ENCODE results near the gene YKT6.

The YKT6 gene

GRCh38 chr7:44220358-44221112, 19.8 kb downstream of the YKT6 start:
- no peak for DNase-seq (ENCODE audit: low spot score)
- no peak for TF ChIP-seq CTCF (IDR thresholded peaks at IDR 0.05; ENCODE audit: borderline replicate concordance, control extremely low read depth, extremely low read depth, insufficient read depth, missing control alignments)
- in situ Hi-C loops (cut with MboI; ENCODE audit: low sequenced_read_pairs, unreplicated experiment): no loop called here

GRCh38 chr7:44221231-44221791, 20.5 kb downstream of the YKT6 start:
- TF ChIP-seq CTCF (IDR thresholded peaks at IDR 0.05; ENCODE audit: borderline replicate concordance, control extremely low read depth, extremely low read depth, insufficient read depth, missing control alignments): no peak
- in situ Hi-C loops (cut with MboI; ENCODE audit: low sequenced_read_pairs, unreplicated experiment): no loop called here
- DNase-seq (ENCODE audit: low spot score): no peak

- in situ Hi-C loops (cut with MboI; ENCODE audit: low sequenced_read_pairs, unreplicated experiment): no loop called here
- TF ChIP-seq CTCF (IDR thresholded peaks at IDR 0.05; ENCODE audit: borderline replicate concordance, control extremely low read depth, extremely low read depth, insufficient read depth, missing control alignments): no peak
- DNase-seq (ENCODE audit: low spot score): no peak
Observed at GRCh38 chr7:44222074-44222473, 21.3 kb downstream of the YKT6 start.

- in situ Hi-C loops (cut with MboI; ENCODE audit: low sequenced_read_pairs, unreplicated experiment): no loop called here
- no peak for TF ChIP-seq CTCF (IDR thresholded peaks at IDR 0.05; ENCODE audit: borderline replicate concordance, control extremely low read depth, extremely low read depth, insufficient read depth, missing control alignments)
- DNase-seq (ENCODE audit: low spot score): no peak
Observed at GRCh38 chr7:44222776-44223261, 22.0 kb downstream of the YKT6 start.

- no peak for TF ChIP-seq CTCF (IDR thresholded peaks at IDR 0.05; ENCODE audit: borderline replicate concordance, control extremely low read depth, extremely low read depth, insufficient read depth, missing control alignments)
- DNase-seq (ENCODE audit: low spot score): no peak
- in situ Hi-C loops (cut with MboI; ENCODE audit: low sequenced_read_pairs, unreplicated experiment): no loop called here
Observed at GRCh38 chr7:44223362-44224079, 22.7 kb downstream of the YKT6 start.

GRCh38 chr7:44224080-44224973, 23.5 kb downstream of the YKT6 start:
- in situ Hi-C loops (cut with MboI; ENCODE audit: low sequenced_read_pairs, unreplicated experiment): no loop called here
- no peak for DNase-seq (ENCODE audit: low spot score)

More at GRCh38 chr7:44224080-44224973, 23.5 kb downstream of the YKT6 start:
- TF ChIP-seq CTCF (IDR thresholded peaks at IDR 0.05; ENCODE audit: borderline replicate concordance, control extremely low read depth, extremely low read depth, insufficient read depth, missing control alignments): no peak
